Endothelial cell of umbilical vein (primary cell): ENCODE data around the gene DLST. TPM values are rescaled to one million over a fixed set of nuclear protein-coding genes. Genes with fewer than 3 reads are reported as not detected.
A peak's percentile ranks its signal among the peaks of the same experiment; 100 is the strongest.

Experiments
- BruUV-seq: library from RNA; stranded (reverse); fragments of 400-500 nt; replicated peaks from 2 replicates; lab custom pipeline; 2021; lab: Mats Ljungman, UMichigan
- CTCF ChIA-PET: fragments of 300-600, 350-600 bp; sonication (Branson Sonifier 250); formaldehyde crosslinking; loops from one replicate; lab custom pipeline; 2021; ENCODE audit warnings: antibody characterized with exemption, inconsistent platforms; lab: Charles Lee
- POLR2A ChIA-PET: fragments of 300-600, 350-600 bp; sonication (Branson Sonifier 250); formaldehyde crosslinking; loops from one replicate; lab custom pipeline; 2021; ENCODE audit warnings: antibody characterized with exemption, inconsistent platforms; lab: Charles Lee
- DNase-seq: peaks from one replicate; pipeline ENCODE4 v3.0.0-alpha.2; 2011; ENCODE audit warnings: low read depth, low spot score
- FAIRE-seq: peaks from 2 replicates; lab custom pipeline; 2011; peaks lifted over from hg19 to GRCh38; lab: Jason Lieb, UNC
- H2AFZ ChIP-seq: 2 replicates; pipeline ENCODE4 v1.6.0; 2012; ENCODE audit warnings: low read depth, low read length, control low read depth, inconsistent platforms
- H3K27ac ChIP-seq: 2 replicates; pipeline ENCODE4 v1.5.1; 2011; ENCODE audit warnings: low read depth, mild to moderate bottlenecking, control low read depth, low read length, moderate library complexity; ENCODE audit not compliant: insufficient read depth
- H3K27me3 ChIP-seq, 2 experiments: 2 replicates each; pipeline versions ENCODE4 v1.6.0 to v1.6.1; 2011; ENCODE audit warnings: low read length in 2 of 2, mixed read lengths in 1 of 2; ENCODE audit not compliant: control insufficient read depth in 2 of 2, insufficient read depth in 2 of 2
- H3K36me3 ChIP-seq, 2 experiments: 2 replicates in 1 of 2; 3 replicates in 1 of 2; pipeline ENCODE4 v1.5.1; 2011; ENCODE audit warnings: low read length in 2 of 2, mild to moderate bottlenecking in 1 of 2, moderate library complexity in 1 of 2; ENCODE audit not compliant: control insufficient read depth in 2 of 2, insufficient read depth in 2 of 2; ENCODE audit errors: extremely low read depth in 1 of 2
- H3K4me1 ChIP-seq: 3 replicates; pipeline ENCODE4 v1.5.1; 2011; ENCODE audit warnings: mild to moderate bottlenecking, low read length; ENCODE audit not compliant: control insufficient read depth, insufficient read depth; ENCODE audit errors: extremely low read depth
- H3K4me2 ChIP-seq: 2 replicates; pipeline ENCODE4 v1.6.1; 2011; ENCODE audit warnings: low read length, control low read depth, mixed read lengths; ENCODE audit not compliant: insufficient read depth
- H3K4me3 ChIP-seq, 3 experiments: fragments of 200-600 bp in 1 of 3; sonication (generic), shearing (Covaris generic) in 1 of 3; replicated peaks in 1 of 3; 2 replicates each; pipeline ENCODE4 v1.5.1; 2011 to 2016; ENCODE audit warnings: control low read depth in 3 of 3, low read length in 3 of 3, mild to moderate bottlenecking in 2 of 3, inconsistent platforms in 1 of 3, low read depth in 1 of 3, moderate library complexity in 1 of 3; ENCODE audit not compliant: insufficient read depth in 1 of 3
- H3K79me2 ChIP-seq: 2 replicates; pipeline ENCODE4 v1.6.0; 2012; ENCODE audit warnings: low read length, inconsistent platforms; ENCODE audit not compliant: control insufficient read depth, insufficient read depth
- H3K9ac ChIP-seq: replicated peaks from 2 replicates; pipeline ENCODE3; 2011; ENCODE audit warnings: low read length, control low read depth; ENCODE audit not compliant: insufficient read depth; ENCODE audit errors: extremely low read depth
- H3K9me1 ChIP-seq: replicated peaks from 3 replicates; pipeline ENCODE4 v1.6.0; 2011; ENCODE audit warnings: mild to moderate bottlenecking, low read length; ENCODE audit not compliant: control insufficient read depth, insufficient read depth; ENCODE audit errors: extremely low read depth
- H3K9me3 ChIP-seq: replicated peaks from 2 replicates; pipeline ENCODE4 v1.5.1; 2012; ENCODE audit warnings: low read length, inconsistent platforms; ENCODE audit not compliant: control insufficient read depth, insufficient read depth
- H4K20me1 ChIP-seq: replicated peaks from 2 replicates; pipeline ENCODE3; 2011; ENCODE audit warnings: mild to moderate bottlenecking, low read length; ENCODE audit not compliant: control insufficient read depth, insufficient read depth; ENCODE audit errors: extremely low read depth
- EZH2 ChIP-seq: IDR thresholded peaks from 2 replicates; pipeline ENCODE4 v1.6.1; 2012; ENCODE audit warnings: borderline replicate concordance, low read depth, mild to moderate bottlenecking, moderate library complexity, low read length, inconsistent platforms; ENCODE audit not compliant: severe bottlenecking
- FOS ChIP-seq: IDR thresholded peaks from 2 replicates; pipeline ENCODE4 v1.6.1; 2011; ENCODE audit warnings: mild to moderate bottlenecking, low read length, moderate library complexity, borderline replicate concordance; ENCODE audit not compliant: insufficient read depth
- GATA2 ChIP-seq: IDR thresholded peaks from 2 replicates; pipeline ENCODE4 v1.7.0; 2011; ENCODE audit warnings: low read depth, mild to moderate bottlenecking, moderate library complexity, mixed read lengths, low read length; ENCODE audit not compliant: insufficient read length, insufficient read depth
- JUN ChIP-seq: IDR thresholded peaks from 2 replicates; pipeline ENCODE4 v1.6.1; 2011; ENCODE audit warnings: borderline replicate concordance, low read depth; ENCODE audit not compliant: insufficient read length, insufficient read depth
- MAX ChIP-seq: IDR thresholded peaks from 2 replicates; pipeline ENCODE4 v1.6.1; 2011; ENCODE audit not compliant: insufficient read depth, insufficient read length
- MYC ChIP-seq: IDR thresholded peaks from one replicate; pipeline ENCODE4 v1.6.1; 2011; ENCODE audit warnings: mild to moderate bottlenecking, low read depth, low read length
- POLR2A ChIP-seq: IDR thresholded peaks from 2 replicates; pipeline ENCODE4 v1.6.1; 2012; ENCODE audit warnings: low read depth, mild to moderate bottlenecking, control low read depth, low read length
- POLR2AphosphoS5 ChIP-seq: IDR thresholded peaks from 2 replicates; pipeline ENCODE4 v1.6.1; 2012; ENCODE audit warnings: low read depth, mild to moderate bottlenecking, control low read depth, low read length, moderate library complexity; ENCODE audit not compliant: insufficient read depth
- dilution Hi-C: fragments of 300-500 bp; cut with MboI; formaldehyde crosslinking; loops from one replicate; pipeline ENCODE4 v1.15.0; 2019; ENCODE audit warnings: low sequenced_read_pairs; ENCODE audit not compliant: extremely low pct_ligation_motif_present
- intact Hi-C: fragments of 100-400 bp; cut with micrococcal nuclease; formaldehyde crosslinking; loops from one replicate; pipeline ENCODE4 v1.10.0; 2022
- polyA plus RNA-seq, 4 experiments: library from polyadenylated mRNA; depleted of rRNA in 3 of 4; stranded (reverse) in 3 of 4; unstranded in 1 of 4; fragments of >200 nt; gene quantifications; 2 replicates each; pipeline versions ENCODE4 v1.2.1 to v1.2.3, GENCODE V29; 2011 to 2012; ENCODE audit warnings: missing spikeins in 1 of 4
- total RNA-seq: library from RNA; stranded (reverse); gene quantifications from 2 replicates; pipeline ENCODE4 v1.2.3, GENCODE V29; 2021

DLST gene
- total and polyA plus RNA-seq, 2 donors (not counting 3 experiments of a cell fraction or from before 2014, with no cell fraction given) = 98.4 to 110 TPM

- no peaks in the 10 kb centered on the region for H3K36me3 ChIP-seq
- DNase-seq (peak; percentile 22), FAIRE-seq (peak; percentile 18)
- CTCF ChIA-PET = interaction anchor here (1.3 to 14.1 kb wide), 4 partner anchors 15 to 212 kb away, joined by 6 to 245 read pairs (median 32); no protein-coding TSS in a partner anchor
- no peak within 1 kb of the TSS for H3K4me3 ChIP-seq
- H3K9me3 ChIP-seq = no peaks in the 10 kb centered on the region
- H3K4me2 ChIP-seq = no peak within 1 kb of the TSS
- dilution Hi-C loops = no loop called here
- TF ChIP-seq EZH2 (no peak), MAX (no peak), JUN (no peak), GATA2 (no peak), MYC (no peak), POLR2A (no peak), POLR2AphosphoS5 (no peak), FOS (no peak)
- no peaks in the 10 kb centered on the region for H3K27me3 ChIP-seq
- BruUV-seq = no TSS peak
- H3K27ac ChIP-seq = no peak within 1 kb of the TSS
- POLR2A ChIA-PET = interaction anchor here (0.8 kb wide), 1 partner anchor 16 kb away, joined by 8 read pairs; no protein-coding TSS in a partner anchor
- no peaks in the 10 kb centered on the region for H3K79me2 ChIP-seq
- no peaks in the 10 kb centered on the region for H4K20me1 ChIP-seq
- intact Hi-C loops = no loop called here
- peak within 1 kb of the TSS; percentile 58 for H2AFZ ChIP-seq
- peaks cover 10% of the 10 kb centered on the region for H3K4me1 ChIP-seq
- no peaks in the 10 kb centered on the region for H3K9me1 ChIP-seq
- no peak within 1 kb of the TSS for H3K9ac ChIP-seq
Observed at GRCh38 chr14:74875941-74876913, 5.5 kb upstream of the DLST start, which contains the start of gene PROX2. TSS of gene PROX2 (minus strand) at chr14:74876145. CDS start at chr14:74863834, 12,311 bp downstream.
